ENCODE measurements around the gene RBPJ.

The RBPJ gene

GRCh38 chr4:26289401-26289800 is 31.4 kb upstream of the RBPJ start:
- Mint-ChIP-seq H3K4me3 (no peak overlapping the region), H3K4me1 (peaks cover 11% of the 10 kb centered on the region), H3K36me3 (ENCODE audit: low read depth) (no peaks in the 10 kb centered on the region), H3K27ac (no peak overlapping the region), H3K27me3 (ENCODE audit: low read depth) (no peaks in the 10 kb centered on the region), H3K9me3 (no peaks in the 10 kb centered on the region)
- TF ChIP-seq CTCF (IDR thresholded peaks at IDR 0.05; ENCODE audit: unreplicated experiment in 3 of 3) = no peak

DNA sequence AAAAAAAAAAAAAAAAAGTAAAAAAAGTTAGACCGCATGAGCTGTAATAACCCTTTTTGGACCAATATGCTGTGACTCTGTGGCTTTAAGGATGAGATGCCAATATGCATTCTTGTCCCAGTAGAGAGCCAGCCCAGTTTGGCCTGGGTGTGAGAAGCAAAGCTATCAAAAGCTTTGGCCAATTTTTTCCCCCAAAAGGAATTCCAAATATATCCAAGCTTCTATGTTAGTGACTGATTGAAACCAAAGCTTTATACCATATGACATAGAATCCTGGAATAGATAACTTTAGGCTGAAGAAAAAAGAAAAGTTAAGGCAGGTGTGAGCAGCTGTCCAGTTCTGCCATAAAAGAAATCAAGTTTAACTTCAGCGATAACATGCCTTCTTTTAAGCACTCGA is 30.5 kb upstream of the RBPJ start:
- no peak for TF ChIP-seq CTCF (IDR thresholded peaks at IDR 0.05; ENCODE audit: unreplicated experiment in 3 of 3)
- no peak overlapping the region for H3K4me3 Mint-ChIP-seq
- peaks cover 16% of the 10 kb centered on the region for H3K4me1 Mint-ChIP-seq
- H3K27me3 Mint-ChIP-seq (ENCODE audit: low read depth) = no peaks in the 10 kb centered on the region
- no peaks in the 10 kb centered on the region for H3K9me3 Mint-ChIP-seq
- H3K36me3 Mint-ChIP-seq (ENCODE audit: low read depth) = no peaks in the 10 kb centered on the region
- peak overlapping the region in 2 of 3 experiments; percentile 16 to 47 for H3K27ac Mint-ChIP-seq

DNA sequence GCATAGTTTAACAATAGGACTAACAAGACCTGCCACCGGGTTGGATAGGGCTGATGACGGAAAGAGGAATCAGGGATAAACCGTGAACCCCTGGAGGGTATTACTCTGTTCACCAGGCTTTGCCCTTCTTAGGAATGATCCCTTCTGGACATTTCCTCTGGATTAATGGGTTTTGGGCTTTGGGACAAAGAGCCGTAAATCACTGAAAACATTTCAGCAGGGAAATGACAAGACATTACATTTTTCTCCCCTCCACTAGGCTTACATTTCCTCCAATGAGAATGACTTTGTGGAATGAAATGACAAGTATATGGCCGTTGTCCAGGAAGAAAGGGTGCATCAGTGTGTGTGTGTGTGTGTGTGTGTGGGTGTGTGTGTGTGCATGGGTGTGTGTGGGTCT is 25.9 kb upstream of the RBPJ start:
- H3K27me3 Mint-ChIP-seq (ENCODE audit: low read depth) = no peaks in the 10 kb centered on the region
- TF ChIP-seq CTCF (IDR thresholded peaks at IDR 0.05; ENCODE audit: unreplicated experiment in 3 of 3) = no peak
- H3K9me3 Mint-ChIP-seq = no peaks in the 10 kb centered on the region
- peaks cover 35% of the 10 kb centered on the region for H3K4me1 Mint-ChIP-seq
- H3K27ac Mint-ChIP-seq = peak overlapping the region in 1 of 3 experiments; percentile 23
- no peak overlapping the region for H3K4me3 Mint-ChIP-seq
- H3K36me3 Mint-ChIP-seq (ENCODE audit: low read depth) = no peaks in the 10 kb centered on the region

GRCh38 chr4:26296021-26296420 is 24.8 kb upstream of the RBPJ start:
- TF ChIP-seq CTCF (IDR thresholded peaks at IDR 0.05; ENCODE audit: unreplicated experiment in 3 of 3) = no peak
- no peak overlapping the region for H3K27ac Mint-ChIP-seq
- H3K9me3 Mint-ChIP-seq = no peaks in the 10 kb centered on the region
- no peak overlapping the region for H3K4me3 Mint-ChIP-seq
- no peaks in the 10 kb centered on the region for H3K27me3 Mint-ChIP-seq (ENCODE audit: low read depth)
- H3K36me3 Mint-ChIP-seq (ENCODE audit: low read depth) = no peaks in the 10 kb centered on the region
- H3K4me1 Mint-ChIP-seq = peaks cover 36% of the 10 kb centered on the region

DNA sequence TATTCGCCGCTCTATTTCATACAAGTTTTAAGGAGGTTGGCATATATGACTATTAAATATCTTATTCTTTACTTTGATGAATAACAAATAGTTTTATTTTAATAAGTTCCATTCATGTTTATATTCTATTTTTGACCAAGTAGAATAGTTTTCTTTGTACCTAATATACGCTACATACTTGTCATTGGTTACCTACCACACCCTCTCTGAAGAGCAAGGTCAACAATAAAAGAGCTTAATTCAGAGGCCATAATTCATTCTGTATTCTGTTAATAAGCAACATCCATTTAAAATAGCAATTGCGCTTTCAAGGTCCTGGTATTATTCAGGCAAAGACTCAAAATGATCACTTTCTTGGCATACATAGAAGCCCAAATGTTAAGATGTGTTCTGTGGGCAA is 24.3 kb upstream of the RBPJ start:
- TF ChIP-seq CTCF (IDR thresholded peaks at IDR 0.05; ENCODE audit: unreplicated experiment in 3 of 3) = no peak
- Mint-ChIP-seq H3K9me3 (no peaks in the 10 kb centered on the region), H3K27me3 (ENCODE audit: low read depth) (no peaks in the 10 kb centered on the region), H3K4me1 (peaks cover 32% of the 10 kb centered on the region), H3K4me3 (no peak overlapping the region), H3K36me3 (ENCODE audit: low read depth) (no peaks in the 10 kb centered on the region), H3K27ac (no peak overlapping the region)

GRCh38 chr4:26297219-26297618 is 23.6 kb upstream of the RBPJ start:
- H3K4me1 Mint-ChIP-seq = peaks cover 32% of the 10 kb centered on the region
- no peak for TF ChIP-seq CTCF (IDR thresholded peaks at IDR 0.05; ENCODE audit: unreplicated experiment in 3 of 3)
- H3K4me3 Mint-ChIP-seq = no peak overlapping the region
- no peaks in the 10 kb centered on the region for H3K27me3 Mint-ChIP-seq (ENCODE audit: low read depth)
- H3K9me3 Mint-ChIP-seq = no peaks in the 10 kb centered on the region
- H3K27ac Mint-ChIP-seq = no peak overlapping the region
- H3K36me3 Mint-ChIP-seq (ENCODE audit: low read depth) = no peaks in the 10 kb centered on the region

Data from nephron (organoid).